Measurements from ENCODE around the gene PLIN4.
A peak's percentile ranks its signal among the peaks of the same experiment; 100 is the strongest.

GRCh38 chr19:4557971-4558941, 40.0 kb upstream of the PLIN4 start:
- TF ChIP-seq CTCF (IDR thresholded peaks at IDR 0.05) (peak in 5 of 6 experiments; percentile 66 to 100 (median 94)), POLR2A (IDR thresholded peaks at IDR 0.05) (no peak)
